ENCODE data around the gene HSF5.
"Not testable (repeated sequence)": the region's sequence is repeated elsewhere in the genome, so short reads cannot be mapped to it uniquely, and the experiment has no call there.

HSF5 gene

GRCh38 chr17:58517378-58517927 is 29.2 kb upstream of the HSF5 start:
- in situ Hi-C loops (cut with MboI; ENCODE audit: low sequenced_read_pairs): no loop called here

GRCh38 chr17:58516644-58517377 is 28.6 kb upstream of the HSF5 start:
- in situ Hi-C loops (cut with MboI; ENCODE audit: low sequenced_read_pairs): no loop called here

- in situ Hi-C loops (cut with MboI; ENCODE audit: low sequenced_read_pairs): no loop called here
These were observed 27.1 kb upstream of the HSF5 start for GRCh38 chr17:58515286-58515685.

- in situ Hi-C loops (cut with MboI; ENCODE audit: low sequenced_read_pairs): no loop called here
These were observed 26.6 kb upstream of the HSF5 start for GRCh38 chr17:58514770-58515157.

GRCh38 chr17:58513965-58514769 is 26.0 kb upstream of the HSF5 start, which contains the start of gene MTMR4:
MTMR4 (minus strand) TSS chr17:58514638; CDS start chr17:58514407, 231 bp downstream.
- in situ Hi-C loops (cut with MboI; ENCODE audit: low sequenced_read_pairs): no loop called here

GRCh38 chr17:58513267-58513964 is 25.2 kb upstream of the HSF5 start:
- in situ Hi-C loops (cut with MboI; ENCODE audit: low sequenced_read_pairs): no loop called here

- in situ Hi-C loops (cut with MboI; ENCODE audit: low sequenced_read_pairs): no loop called here
These were observed 21.9 kb upstream of the HSF5 start for GRCh38 chr17:58510075-58510474.

GRCh38 chr17:58508341-58509067 is 20.3 kb upstream of the HSF5 start:
- in situ Hi-C loops (cut with MboI; ENCODE audit: low sequenced_read_pairs): no loop called here

GRCh38 chr17:58507123-58507634 is 19.0 kb upstream of the HSF5 start:
- in situ Hi-C loops (cut with MboI; ENCODE audit: low sequenced_read_pairs): no loop called here

- in situ Hi-C loops (cut with MboI; ENCODE audit: low sequenced_read_pairs): no loop called here
These were observed 18.3 kb upstream of the HSF5 start for GRCh38 chr17:58506354-58507080.

GRCh38 chr17:58504826-58505351 is 16.7 kb upstream of the HSF5 start:
- in situ Hi-C loops (cut with MboI; ENCODE audit: low sequenced_read_pairs): no loop called here

- in situ Hi-C loops (cut with MboI; ENCODE audit: low sequenced_read_pairs): no loop called here
These were observed 15.7 kb upstream of the HSF5 start for GRCh38 chr17:58503866-58504265.

GRCh38 chr17:58503134-58503533 is 14.9 kb upstream of the HSF5 start:
- in situ Hi-C loops (cut with MboI; ENCODE audit: low sequenced_read_pairs): not testable (repeated sequence)

GRCh38 chr17:58501451-58501850 is 13.2 kb upstream of the HSF5 start:
- in situ Hi-C loops (cut with MboI; ENCODE audit: low sequenced_read_pairs): no loop called here

GRCh38 chr17:58498177-58498828 is 10.1 kb upstream of the HSF5 start:
- in situ Hi-C loops (cut with MboI; ENCODE audit: low sequenced_read_pairs): no loop called here

GRCh38 chr17:58493506-58493905 is 5.3 kb upstream of the HSF5 start:
- in situ Hi-C loops (cut with MboI; ENCODE audit: low sequenced_read_pairs): no loop called here

GRCh38 chr17:58492238-58493121 is 4.3 kb upstream of the HSF5 start:
- in situ Hi-C loops (cut with MboI; ENCODE audit: low sequenced_read_pairs): no loop called here

- in situ Hi-C loops (cut with MboI; ENCODE audit: low sequenced_read_pairs): no loop called here
These were observed 3.4 kb upstream of the HSF5 start for GRCh38 chr17:58491510-58492045.

Data from hTERT RPE-1 (cell line).